ENCODE results near the gene SLC26A2. TPM values are rescaled to one million over a fixed set of nuclear protein-coding genes. Genes with fewer than 3 reads are reported as not detected.

The SLC26A2 gene
- total and polyA plus RNA-seq, 2 of the 8 experiments (the other 6 are each of a cell fraction or from before 2014, with no cell fraction given) = 3.7 to 11.4 TPM

GRCh38 chr5:149938279-149938678 is 22.3 kb upstream of the SLC26A2 start:
- no peak overlapping the region for H3K4me2 ChIP-seq (ENCODE audit: insufficient read depth in 1 of 2, low read depth in 2 of 2, low read length in 2 of 2)
- no peaks in the 10 kb centered on the region for H4K20me1 ChIP-seq (replicated peaks in 1 of 2; ENCODE audit: control insufficient read depth in 1 of 2, insufficient read depth in 2 of 2, low read length in 2 of 2)
- H4K91ac ChIP-seq (replicated peaks; ENCODE audit: insufficient read length, low read length) = no peak overlapping the region
- no peak for DNase-seq (ENCODE audit: low read depth in 1 of 2, low spot score in 2 of 2)
- H3K27ac ChIP-seq (ENCODE audit: low read depth, low read length) = no peak overlapping the region
- H2BK120ac ChIP-seq (replicated peaks; ENCODE audit: low read depth, low read length) = no peak overlapping the region
- no peak overlapping the region for H3K18ac ChIP-seq (ENCODE audit: extremely low read depth, low read length)
- H3K23me2 ChIP-seq (ENCODE audit: low read depth, low read length) = no peaks in the 10 kb centered on the region
- H4K8ac ChIP-seq (ENCODE audit: extremely low read depth, insufficient read depth, low read length) = no peak overlapping the region
- H3K4me3 ChIP-seq (ENCODE audit: extremely low read depth in 1 of 4, insufficient read depth in 2 of 4, low read depth in 3 of 4, low read length in 4 of 4) = no peak overlapping the region
- H3K4me1 ChIP-seq (replicated peaks in 1 of 4; ENCODE audit: control insufficient read depth in 3 of 4, insufficient read depth in 4 of 4, low read length in 3 of 4) = peaks cover 0 to 3% (median 1%) of the 10 kb centered on the region in 4 experiments; a peak in 1 of 7 replicates
- H2BK12ac ChIP-seq (ENCODE audit: low read depth, low read length) = no peak overlapping the region
- 94% methylated on average over 2 of the region's 2 CpGs; no CpG with 5 or more reads in 1 of the 2 experiments for WGBS, 2 experiments (ENCODE audit: extremely low coverage in 1 of 2, insufficient coverage in 1 of 2, insufficient read length in 1 of 2, insufficient replicate concordance in 2 of 2, low coverage in 1 of 2, low lambda C conversion rate in 2 of 2, missing lambda C conversion rate in 1 of 2)
- no peaks in the 10 kb centered on the region for H3K9me3 ChIP-seq (ENCODE audit: insufficient read depth in 2 of 2, low read depth in 1 of 2, low read length in 1 of 2)
- H2BK15ac ChIP-seq (ENCODE audit: low read length) = no peak overlapping the region
- no peaks in the 10 kb centered on the region for H3K79me2 ChIP-seq (ENCODE audit: control insufficient read depth in 1 of 2, insufficient read depth in 2 of 2, low read length in 2 of 2)
- H2AFZ ChIP-seq (ENCODE audit: low read length) = no peak overlapping the region
- no peak overlapping the region for H3K23ac ChIP-seq (ENCODE audit: insufficient read length)
- no peaks in the 10 kb centered on the region for H3K36me3 ChIP-seq (ENCODE audit: control insufficient read depth in 2 of 4, insufficient read depth in 4 of 4, low read length in 3 of 4)
- no peaks in the 10 kb centered on the region for H3K27me3 ChIP-seq (replicated peaks in 1 of 4; ENCODE audit: control insufficient read depth in 3 of 4, extremely low read depth in 1 of 4, insufficient read depth in 3 of 4, low read length in 3 of 4)
- no peak for FAIRE-seq
- H2AK5ac ChIP-seq (ENCODE audit: low read depth, low read length) = no peak overlapping the region
- H3K56ac ChIP-seq (replicated peaks; ENCODE audit: insufficient read length, low read depth, low read length) = no peak overlapping the region
- H3K9ac ChIP-seq (replicated peaks in 1 of 4; ENCODE audit: extremely low read depth in 1 of 4, low read depth in 3 of 4, low read length in 3 of 4) = no peak overlapping the region
- no peak overlapping the region for H4K5ac ChIP-seq (ENCODE audit: insufficient read length, low read depth, low read length)
- no peak overlapping the region for H3K4ac ChIP-seq (replicated peaks; ENCODE audit: insufficient read length, low read depth, low read length)
- ChIA-PET CTCF (ENCODE audit: partially characterized antibody) (no interaction called here), POLR2A (ENCODE audit: partially characterized antibody) (no interaction called here)
- no peak overlapping the region for H2BK5ac ChIP-seq (ENCODE audit: low read depth, low read length)
- no peak overlapping the region for H2BK20ac ChIP-seq (ENCODE audit: low read length)
- H3K79me1 ChIP-seq (ENCODE audit: low read depth, low read length) = no peaks in the 10 kb centered on the region
- no peak overlapping the region for H3K14ac ChIP-seq (ENCODE audit: insufficient read length)
- TF ChIP-seq ATF2 (IDR thresholded peaks at IDR 0.05; ENCODE audit: low read length) (no peak), TBP (IDR thresholded peaks at IDR 0.05; ENCODE audit: low read depth, low read length) (no peak), KDM5A (IDR thresholded peaks at IDR 0.05; ENCODE audit: low read length) (no peak), BACH1 (IDR thresholded peaks at IDR 0.05; ENCODE audit: low read length) (no peak), TCF12 (IDR thresholded peaks at IDR 0.05; ENCODE audit: low read depth, low read length) (no peak), POLR2AphosphoS5 (IDR thresholded peaks at IDR 0.05; ENCODE audit: low read depth, low read length) (no peak), RNF2 (IDR thresholded peaks at IDR 0.05; ENCODE audit: borderline replicate concordance, low read depth, low read length, missing control alignments, poor library complexity, severe bottlenecking) (no peak), BRCA1 (IDR thresholded peaks at IDR 0.05; ENCODE audit: low read depth, low read length) (no peak), POU5F1 (IDR thresholded peaks at IDR 0.05; ENCODE audit: low read depth, low read length) (no peak), SIX5 (IDR thresholded peaks at IDR 0.05; ENCODE audit: low read depth, low read length) (no peak), SP1 (IDR thresholded peaks at IDR 0.05; ENCODE audit: low read depth, low read length) (no peak), CHD1 (IDR thresholded peaks at IDR 0.05; ENCODE audit: low read depth, low read length) (no peak), EZH2 (IDR thresholded peaks at IDR 0.05; ENCODE audit: low read depth, low read length, severe bottlenecking) (no peak)
